ENCODE results near the gene HASPIN. TPM values are rescaled to one million over a fixed set of nuclear protein-coding genes. Genes with fewer than 3 reads are reported as not detected.

Gene HASPIN
- total RNA-seq, 1 experiment from 2014 or later = 26.8 TPM

- H3K4me2 ChIP-seq = no peak overlapping the region
- H3K9me3 ChIP-seq (ENCODE audit: insufficient read depth, low read depth) = no peaks in the 10 kb centered on the region
- BruUV-seq (replicated peaks) = no TSS peak
- no peaks in the 10 kb centered on the region for H3K9me2 ChIP-seq (ENCODE audit: insufficient read depth)
- H2AFZ ChIP-seq = no peak overlapping the region
- POLR2A ChIA-PET (ENCODE audit: unreplicated experiment) = no interaction called here
- H3K4me1 ChIP-seq (replicated peaks; ENCODE audit: insufficient read depth) = peaks cover 8% of the 10 kb centered on the region
- H4K20me1 ChIP-seq (ENCODE audit: insufficient read depth) = no peaks in the 10 kb centered on the region
- H3K36me3 ChIP-seq (ENCODE audit: low read depth) = no peaks in the 10 kb centered on the region
- intact Hi-C loops (cut with micrococcal nuclease; ENCODE audit: unreplicated experiment) = no loop called here
- H3K27me3 ChIP-seq (ENCODE audit: insufficient read depth, low read depth) = no peaks in the 10 kb centered on the region; the same call in 1 of the 2 replicates
- no peak overlapping the region for H3K27ac ChIP-seq
- H3K4me3 ChIP-seq = no peak overlapping the region
- TF ChIP-seq EZH2 (IDR thresholded peaks at IDR 0.05; ENCODE audit: low read depth) = no peak
- no peak for TF ChIP-seq CTCF (conservative IDR thresholded peaks at IDR 0.05)
- CTCF ChIA-PET = no interaction called here
- H3F3A ChIP-seq (ENCODE audit: insufficient read depth, low read depth) = 0 out of 2 replicates have a peak, but pooled peaks cover 3% of the 10 kb centered on the region
- H3K79me2 ChIP-seq (ENCODE audit: low read depth) = 0 out of 2 replicates have a peak, but pooled peaks cover 4% of the 10 kb centered on the region
- DNase-seq = no peak
Measured at GRCh38 chr17:3750926-3751325, 27.2 kb downstream of the HASPIN start.

- BruUV-seq (replicated peaks) = no TSS peak
- no peaks in the 10 kb centered on the region for H3K9me2 ChIP-seq (ENCODE audit: insufficient read depth)
Measured at GRCh38 chr17:3751836-3752235, 28.1 kb downstream of the HASPIN start.

GRCh38 chr17:3753624-3754023 is 29.9 kb downstream of the HASPIN start:
- Histone ChIP-seq H3K27ac (no peak overlapping the region), H3F3A (ENCODE audit: insufficient read depth, low read depth) (0 out of 2 replicates have a peak, but pooled peaks cover 3% of the 10 kb centered on the region), H3K79me2 (ENCODE audit: low read depth) (0 out of 2 replicates have a peak, but pooled peaks cover 4% of the 10 kb centered on the region), H3K9me3 (ENCODE audit: insufficient read depth, low read depth) (no peaks in the 10 kb centered on the region), H3K27me3 (ENCODE audit: insufficient read depth, low read depth) (no peaks in the 10 kb centered on the region), H2AFZ (no peak overlapping the region), H3K9me2 (ENCODE audit: insufficient read depth) (no peaks in the 10 kb centered on the region), H3K4me2 (no peak overlapping the region), H3K4me1 (replicated peaks; ENCODE audit: insufficient read depth) (peaks cover 11% of the 10 kb centered on the region), H4K20me1 (ENCODE audit: insufficient read depth) (no peaks in the 10 kb centered on the region), H3K36me3 (ENCODE audit: low read depth) (no peaks in the 10 kb centered on the region), H3K4me3 (no peak overlapping the region)
- no peak for DNase-seq
- intact Hi-C loops (cut with micrococcal nuclease; ENCODE audit: unreplicated experiment) = loop anchor here (2.0 kb wide), 1 partner anchor 85 kb away; the partner anchor contains the start of genes EMC6 and TAX1BP3
- BruUV-seq (replicated peaks) = no TSS peak
- POLR2A ChIA-PET (ENCODE audit: unreplicated experiment) = no interaction called here
- CTCF ChIA-PET = no interaction called here
- TF ChIP-seq EZH2 (IDR thresholded peaks at IDR 0.05; ENCODE audit: low read depth) (no peak), CTCF (conservative IDR thresholded peaks at IDR 0.05) (no peak)

More at GRCh38 chr17:3751836-3752235, 28.1 kb downstream of the HASPIN start:
- H3K27me3 ChIP-seq (ENCODE audit: insufficient read depth, low read depth) = no peaks in the 10 kb centered on the region
- TF ChIP-seq EZH2 (IDR thresholded peaks at IDR 0.05; ENCODE audit: low read depth) (no peak), CTCF (conservative IDR thresholded peaks at IDR 0.05) (no peak)
- H3F3A ChIP-seq (ENCODE audit: insufficient read depth, low read depth) = 0 out of 2 replicates have a peak, but pooled peaks cover 3% of the 10 kb centered on the region
- H3K4me3 ChIP-seq = no peak overlapping the region
- ChIA-PET POLR2A (ENCODE audit: unreplicated experiment) (no interaction called here), CTCF (no interaction called here)
- H3K79me2 ChIP-seq (ENCODE audit: low read depth) = 0 out of 2 replicates have a peak, but pooled peaks cover 4% of the 10 kb centered on the region
- intact Hi-C loops (cut with micrococcal nuclease; ENCODE audit: unreplicated experiment) = no loop called here
- H3K27ac ChIP-seq = no peak overlapping the region
- peaks cover 11% of the 10 kb centered on the region for H3K4me1 ChIP-seq (replicated peaks; ENCODE audit: insufficient read depth)
- H4K20me1 ChIP-seq (ENCODE audit: insufficient read depth) = no peaks in the 10 kb centered on the region
- H3K4me2 ChIP-seq = no peak overlapping the region
- H3K9me3 ChIP-seq (ENCODE audit: insufficient read depth, low read depth) = no peaks in the 10 kb centered on the region
- H3K36me3 ChIP-seq (ENCODE audit: low read depth) = no peaks in the 10 kb centered on the region
- DNase-seq = no peak
- H2AFZ ChIP-seq = no peak overlapping the region

Measured in PC-9 (cell line).